ENCODE data around the gene WDR1. TPM values are rescaled to one million over a fixed set of nuclear protein-coding genes. Genes with fewer than 3 reads are reported as not detected.

WDR1 gene
- total RNA-seq, 1 donor from 2014 or later, result 455 TPM

Other genes with a start within 250 kb of the WDR1 start
- gene SLC2A9, start 95.3 kb downstream of the WDR1 start, total RNA-seq, result 3.0 and 3.8 TPM in 2 replicates

All from glomerular endothelial cell (primary cell).